Measurements from ENCODE around the gene EYS.
"Not testable (repeated sequence)": the region's sequence is repeated elsewhere in the genome, so short reads cannot be mapped to it uniquely, and the experiment has no call there.

The EYS gene

DNA sequence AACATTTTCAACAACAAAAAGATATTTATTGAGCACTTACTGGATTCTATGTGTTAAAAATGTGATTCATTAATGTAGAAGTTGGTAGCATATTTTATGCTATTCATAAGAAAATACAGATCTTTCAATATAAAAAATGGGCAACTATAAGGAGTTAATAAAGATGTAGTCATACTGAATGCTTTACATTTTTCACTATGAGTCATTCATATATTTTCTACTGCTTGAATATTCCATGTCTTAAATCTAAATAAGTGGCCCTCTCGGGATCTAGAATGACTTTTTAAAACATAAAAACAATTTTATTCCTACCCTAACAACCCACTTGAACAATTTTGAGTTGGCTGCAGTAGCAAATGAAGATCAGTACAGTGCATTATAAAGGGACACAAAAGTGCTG, 1709.3 kb downstream of the EYS start:
- DNase-seq: no peak

GRCh38 chr6:63997221-63997620, 1709.8 kb downstream of the EYS start:
- no peak for DNase-seq

DNA sequence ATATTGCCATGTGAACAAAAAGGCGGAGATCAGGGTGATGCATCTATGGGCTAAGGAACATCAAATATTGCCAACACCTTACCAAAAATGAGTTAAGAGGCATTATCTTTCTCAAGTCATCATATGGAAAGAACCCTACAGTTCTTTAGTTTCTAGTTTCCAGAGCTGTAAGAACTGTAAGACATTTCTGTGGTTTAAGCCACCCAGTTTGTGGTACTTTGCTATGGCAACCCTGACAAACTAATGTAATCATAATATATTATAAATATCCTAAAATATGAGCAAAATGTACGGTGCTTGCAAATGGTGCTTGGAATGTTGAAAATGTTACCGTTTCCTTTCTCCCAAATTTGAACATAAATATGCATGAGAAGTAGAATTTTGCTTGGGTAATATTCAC, 1721.8 kb downstream of the EYS start:
- DNase-seq: no peak

DNA sequence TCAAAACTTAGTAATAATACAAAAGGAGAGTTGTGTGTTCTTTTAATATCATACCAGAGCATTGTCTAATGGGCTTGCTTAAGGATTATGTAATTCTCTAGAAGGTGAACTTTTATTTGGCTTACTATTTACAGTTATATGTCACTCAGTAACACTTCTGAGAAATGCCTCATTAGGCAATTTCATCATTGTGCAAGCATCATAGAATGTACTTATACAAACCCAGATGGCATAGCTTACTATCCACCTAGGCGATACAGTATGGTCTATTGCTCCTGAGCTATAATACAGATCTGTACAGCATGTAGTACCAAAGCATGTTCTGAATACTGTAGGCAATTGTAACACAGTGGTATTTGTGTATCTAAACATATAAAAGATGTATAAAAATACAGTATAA, 1731.3 kb downstream of the EYS start:
- DNase-seq: no peak

GRCh38 chr6:63968650-63969049, 1738.4 kb downstream of the EYS start:
- no peak for DNase-seq

DNA sequence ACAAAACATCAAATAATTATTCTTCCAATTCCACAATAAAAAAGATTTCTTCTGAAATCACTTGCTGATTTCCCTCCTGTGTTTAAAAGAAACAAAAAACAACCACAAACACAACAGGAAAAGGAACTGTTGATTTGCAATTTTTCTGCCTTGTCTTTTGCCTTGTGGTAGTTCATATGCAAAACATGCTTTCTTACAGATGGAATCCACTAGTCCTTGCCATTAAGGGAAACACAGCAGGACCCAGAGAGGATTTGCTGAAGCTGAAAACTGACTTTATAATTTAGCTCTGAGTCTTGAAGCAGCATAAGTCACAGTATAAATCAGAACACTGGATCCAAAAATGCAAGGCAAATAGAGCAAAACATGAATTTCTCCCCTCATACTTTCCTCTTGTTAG, 1742.7 kb downstream of the EYS start:
- DNase-seq: peak in 1 of 58 donors; percentile 39

DNA sequence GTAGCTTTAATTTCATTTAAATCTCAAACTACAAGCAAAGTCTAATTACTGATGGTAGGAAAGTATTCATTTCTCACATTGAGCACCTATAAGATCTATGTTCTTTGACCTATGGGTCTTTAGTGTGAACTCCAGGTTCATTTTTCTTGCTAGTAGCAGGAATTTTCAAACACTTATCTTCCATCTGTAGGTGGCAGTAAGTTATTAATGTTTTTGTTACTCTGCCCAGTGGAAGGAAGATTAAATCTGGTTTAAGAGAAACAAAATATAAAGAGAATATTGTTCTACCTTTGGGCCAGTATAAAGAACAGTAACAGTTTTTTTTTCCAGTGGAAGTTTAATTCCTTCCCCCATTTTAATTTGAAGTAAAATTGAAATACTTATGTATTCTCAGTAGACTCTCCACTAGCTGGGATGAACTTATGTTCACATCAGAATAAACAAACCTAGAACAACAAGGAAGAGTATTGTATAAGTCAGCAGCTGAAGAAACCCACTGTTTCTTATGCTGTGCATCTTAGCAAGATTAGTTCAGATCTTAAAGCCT, 1743.2 kb downstream of the EYS start:
- no peak for DNase-seq

- not testable (repeated sequence) for DNase-seq
Measured at GRCh38 chr6:63953336-63954021, 1753.5 kb downstream of the EYS start.

DNA sequence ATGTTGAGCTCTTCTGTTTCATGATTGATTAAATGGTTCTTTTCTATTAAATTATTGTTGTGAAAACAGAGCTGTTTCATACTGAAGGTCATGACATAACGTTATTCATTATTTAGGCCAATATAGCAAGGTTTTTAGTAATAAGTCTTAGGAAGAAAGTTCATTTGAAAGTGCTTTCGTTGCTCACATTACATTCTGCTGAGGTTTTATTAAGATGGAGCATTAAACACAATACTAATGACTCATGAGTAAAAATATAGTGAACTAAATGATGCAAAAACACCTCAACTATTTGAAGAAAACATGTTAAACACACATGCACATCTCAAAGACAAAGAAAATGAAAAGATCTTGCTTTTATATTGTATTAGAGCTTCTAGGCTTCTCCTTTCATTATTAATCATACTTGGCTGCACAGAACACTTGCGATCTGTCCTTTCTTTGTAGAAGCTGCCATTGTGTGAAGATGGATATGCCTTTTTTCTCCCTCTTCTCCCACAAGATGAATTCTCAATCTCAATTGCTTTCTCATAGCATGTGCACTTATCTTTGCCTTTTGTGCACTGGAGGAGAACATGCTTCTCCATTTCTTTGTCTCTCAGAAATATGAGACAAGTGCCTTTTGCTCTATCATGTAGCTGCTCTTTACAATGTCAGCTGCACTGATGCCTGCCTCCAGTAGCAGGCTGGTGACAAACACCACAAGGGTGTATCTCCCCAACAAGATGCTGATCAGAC, 1759.1 kb downstream of the EYS start:
- DNase-seq: no peak

DNA sequence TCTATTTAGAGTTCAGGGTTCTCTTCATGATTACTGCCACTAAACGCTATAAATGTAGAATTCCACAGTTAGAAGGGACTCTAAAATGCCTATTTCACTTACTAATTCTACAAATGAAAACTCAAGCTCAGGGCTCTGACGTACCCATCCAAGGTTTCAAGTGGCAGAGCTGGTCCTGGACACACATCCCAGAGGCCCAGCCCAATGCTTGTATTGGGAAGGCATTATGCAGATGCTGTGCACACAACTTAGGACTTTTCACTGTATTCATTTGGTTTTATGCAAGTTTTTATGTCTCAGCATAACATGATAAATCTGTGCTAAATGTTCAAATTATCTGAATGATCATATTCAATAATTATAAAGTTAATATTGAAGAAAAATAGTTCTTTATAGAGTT, 1761.0 kb downstream of the EYS start:
- no peak for DNase-seq

GRCh38 chr6:63943826-63944225, 1763.2 kb downstream of the EYS start:
- peak in 1 of 58 donors; percentile 1 for DNase-seq

- DNase-seq: no peak
Measured at GRCh38 chr6:63941747-63942470, 1765.1 kb downstream of the EYS start.

DNA sequence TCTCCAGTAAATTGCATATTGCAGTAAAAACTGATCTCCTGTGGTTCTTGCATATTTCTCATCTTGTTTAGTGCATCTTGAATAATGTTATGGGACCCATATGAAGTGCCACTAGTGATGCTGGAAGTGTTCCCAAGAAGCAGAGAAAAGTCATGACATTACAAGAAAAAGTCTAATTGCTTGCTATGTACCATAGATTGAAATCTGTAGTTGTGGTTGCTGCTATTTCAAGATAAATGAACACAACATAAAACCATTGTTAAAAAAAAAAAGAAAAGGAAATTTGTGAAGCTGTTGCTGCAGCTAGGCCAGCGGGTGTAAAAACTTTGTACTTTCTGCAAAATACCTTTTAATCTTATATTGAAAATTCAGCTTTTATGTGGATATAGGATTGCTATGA, 1767.0 kb downstream of the EYS start:
- DNase-seq: no peak

- DNase-seq: no peak
Measured at GRCh38 chr6:63936399-63936798, 1770.6 kb downstream of the EYS start.

GRCh38 chr6:63935732-63936131, 1771.3 kb downstream of the EYS start:
- no peak for DNase-seq

GRCh38 chr6:63933948-63934347, 1773.1 kb downstream of the EYS start:
- DNase-seq: not testable (repeated sequence)

DNA sequence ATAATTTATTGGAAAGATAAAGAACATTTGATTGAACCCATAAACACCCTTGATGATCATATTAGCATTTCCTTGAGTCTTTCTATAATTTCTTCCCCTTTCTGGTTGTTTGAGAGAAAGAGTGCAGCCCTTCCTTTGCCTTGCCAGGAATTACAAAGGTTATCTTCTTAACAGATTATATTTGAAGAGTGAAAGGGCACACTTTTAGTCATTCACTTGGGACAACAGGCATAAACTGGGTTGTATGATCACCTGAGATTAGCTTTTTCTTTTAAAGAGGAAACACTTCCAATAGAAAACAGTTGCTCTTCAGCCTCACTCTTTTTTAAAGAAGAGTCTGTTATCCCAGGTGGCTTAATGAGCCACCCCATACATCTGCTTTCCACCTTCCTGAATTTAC, 1776.2 kb downstream of the EYS start:
- no peak for DNase-seq

DNA sequence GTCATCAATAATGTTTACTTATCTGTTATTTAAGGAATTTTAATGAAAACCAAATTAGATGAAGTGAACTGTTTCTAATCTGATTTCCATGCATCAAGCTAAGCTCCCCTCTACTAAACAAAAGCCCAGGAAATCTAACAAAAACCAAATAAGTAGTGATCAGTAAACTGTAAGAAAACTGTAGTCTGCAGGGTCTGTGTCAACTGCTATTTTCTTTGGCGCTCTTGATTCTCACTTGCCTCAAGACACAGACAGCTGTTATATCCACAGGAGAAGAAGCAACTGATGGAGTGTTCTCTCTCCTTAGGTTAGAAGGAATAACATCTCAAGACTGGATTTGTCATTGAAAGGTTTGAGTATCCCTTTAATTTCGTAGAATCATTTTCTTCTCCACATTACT, 1777.9 kb downstream of the EYS start:
- no peak for DNase-seq

- DNase-seq: no peak
Measured at GRCh38 chr6:63928613-63929012, 1778.4 kb downstream of the EYS start.

- DNase-seq: no peak
Measured at GRCh38 chr6:63926950-63927927, 1779.8 kb downstream of the EYS start.

GRCh38 chr6:63926258-63926780, 1780.7 kb downstream of the EYS start:
- DNase-seq: no peak

Measured in anterior cingulate cortex (tissue), 58 donors.